ENCODE data around the gene STX1B. TPM values are rescaled to one million over a fixed set of nuclear protein-coding genes. Genes with fewer than 3 reads are reported as not detected.

STX1B gene
- total RNA-seq, 1 donor from 2014 or later = 0.32 TPM

GRCh38 chr16:31032736-31033708 lies 22.6 kb upstream of the STX1B start, which contains the start of gene STX4:
TSS of gene STX4 (plus strand) at chr16:31033558. CDS start at chr16:31033806, 248 bp downstream.
- DNase-seq (peak; percentile 99), ATAC-seq (peak; percentile 96 to 97)
- Histone ChIP-seq H3K4me1 (peaks cover 36% of the 10 kb centered on the region), H3K9me3 (no peaks in the 10 kb centered on the region), H3K4me3 (peak within 1 kb of the TSS; percentile 95), H3K36me3 (peaks cover 30% of the 10 kb centered on the region), H3K27me3 (ENCODE audit: low read depth) (no peaks in the 10 kb centered on the region), H3K27ac (peak within 1 kb of the TSS; percentile 93)
- TF ChIP-seq CTCF (IDR thresholded peaks at IDR 0.05) = no peak
- intact Hi-C loops (cut with DNase I) = no loop called here

- Histone ChIP-seq H3K9me3 (no peaks in the 10 kb centered on the region), H3K4me1 (peaks cover 30% of the 10 kb centered on the region), H3K27me3 (ENCODE audit: low read depth) (no peaks in the 10 kb centered on the region), H3K27ac (no peak overlapping the region), H3K36me3 (peaks cover 20% of the 10 kb centered on the region), H3K4me3 (no peak overlapping the region)
- intact Hi-C loops (cut with DNase I) = no loop called here
- no peak for ATAC-seq
- TF ChIP-seq CTCF (IDR thresholded peaks at IDR 0.05) = no peak
- no peak for DNase-seq
These were observed 20.8 kb upstream of the STX1B start for GRCh38 chr16:31031276-31031675.

- Histone ChIP-seq H3K9me3 (no peaks in the 10 kb centered on the region), H3K27me3 (ENCODE audit: low read depth) (no peaks in the 10 kb centered on the region), H3K27ac (no peak overlapping the region), H3K4me3 (no peak overlapping the region), H3K4me1 (peaks cover 13% of the 10 kb centered on the region), H3K36me3 (no peaks in the 10 kb centered on the region)
- intact Hi-C loops (cut with DNase I) = no loop called here
- no peak for TF ChIP-seq CTCF (IDR thresholded peaks at IDR 0.05)
- no peak for ATAC-seq
- no peak for DNase-seq
These were observed 18.8 kb upstream of the STX1B start for GRCh38 chr16:31029272-31029671.

GRCh38 chr16:31025339-31025738 lies 14.9 kb upstream of the STX1B start:
- Histone ChIP-seq H3K4me3 (no peak overlapping the region), H3K27ac (peak overlapping the region; percentile 46), H3K36me3 (no peaks in the 10 kb centered on the region), H3K27me3 (ENCODE audit: low read depth) (no peaks in the 10 kb centered on the region), H3K4me1 (no peaks in the 10 kb centered on the region), H3K9me3 (no peaks in the 10 kb centered on the region)
- intact Hi-C loops (cut with DNase I) = no loop called here
- peak; percentile 72 to 73 for ATAC-seq
- no peak for TF ChIP-seq CTCF (IDR thresholded peaks at IDR 0.05)
- no peak for DNase-seq

- Histone ChIP-seq H3K4me3 (no peak overlapping the region), H3K27me3 (ENCODE audit: low read depth) (no peaks in the 10 kb centered on the region), H3K36me3 (no peaks in the 10 kb centered on the region), H3K27ac (no peak overlapping the region), H3K9me3 (no peaks in the 10 kb centered on the region), H3K4me1 (no peaks in the 10 kb centered on the region)
- no peak for ATAC-seq
- no peak for TF ChIP-seq CTCF (IDR thresholded peaks at IDR 0.05)
- no peak for DNase-seq
- intact Hi-C loops (cut with DNase I) = no loop called here
These were observed 13.3 kb upstream of the STX1B start for GRCh38 chr16:31023627-31024226.

Measured in lower lobe of right lung (tissue), 2 donors.